HCT116 (cell line): Measurements from ENCODE around the gene TBXT. TPM values are rescaled to one million over a fixed set of nuclear protein-coding genes. Genes with fewer than 3 reads are reported as not detected.

Experiments used
- ATAC-seq: fragments of 200-7000 bp; cut with Tn5 transposase; 2 replicates; pipeline ENCODE4 v1.9.1; 2020; ENCODE audit warnings: mild to moderate bottlenecking, moderate library complexity
- BruUV-seq: library from RNA; stranded (reverse); fragments of 400-500 nt; replicated peaks from 2 replicates; lab custom pipeline; 2021; lab: Mats Ljungman, UMichigan
- CTCF ChIA-PET: fragments of 300-600 bp; sonication (Branson Sonifier 250); formaldehyde crosslinking; loops from one replicate; lab custom pipeline; 2021; ENCODE audit warnings: antibody characterized with exemption; lab: Charles Lee
- POLR2A ChIA-PET: fragments of 300-600, 350-600 bp; sonication (Branson Sonifier 250); formaldehyde crosslinking; loops from one replicate; lab custom pipeline; 2021; ENCODE audit warnings: antibody characterized with exemption; lab: Charles Lee
- RAD21 ChIA-PET, 2 experiments: fragments of 300-600 bp; sonication (Branson Sonifier 250); formaldehyde crosslinking; loops; one replicate each; lab custom pipeline; 2023; ENCODE audit warnings: low total read pairs in 2 of 2; ENCODE audit not compliant: uncharacterized antibody in 2 of 2, unreplicated experiment in 2 of 2, low non-redundant PET in 1 of 2; lab: Charles Lee
- DNase-seq: peaks from one replicate; pipeline ENCODE4 v3.0.0-alpha.2; 2010; ENCODE audit warnings: low read depth, low spot score
- H2AFZ ChIP-seq: fragments of 200-600 bp; shearing (Covaris generic), sonication (generic); 2 replicates; pipeline ENCODE4 v1.6.1; 2017; ENCODE audit warnings: low read depth, mixed run types, mixed read lengths, antibody characterized with exemption, low read length; ENCODE audit not compliant: poor library complexity, severe bottlenecking
- H3K27ac ChIP-seq: 2 replicates; pipeline ENCODE4 v1.5.1; 2012; ENCODE audit warnings: low read depth, low read length
- H3K27me3 ChIP-seq: fragments of 200-600 bp; sonication (generic); 2 replicates; pipeline ENCODE4 v1.6.1; 2016; ENCODE audit warnings: mixed run types, low read length, mixed read lengths; ENCODE audit not compliant: insufficient read depth
- H3K36me3 ChIP-seq, 2 experiments: fragments of 200-500 bp in 1 of 2; fragments of 200-600 bp in 1 of 2; sonication (Bioruptor generic) in 1 of 2; sonication (generic) in 1 of 2; 2 replicates each; pipeline versions ENCODE4 v1.5.1 to v1.6.1; 2014 to 2016; ENCODE audit warnings: low read length in 2 of 2, inconsistent platforms in 1 of 2, mixed read lengths in 1 of 2, mixed run types in 1 of 2; ENCODE audit not compliant: insufficient read depth in 2 of 2, control insufficient read depth in 1 of 2
- H3K4me1 ChIP-seq, 2 experiments: fragments of 200-600 bp in 1 of 2; sonication (generic) in 1 of 2; 2 replicates each; pipeline versions ENCODE4 v1.5.1 to v1.6.1; 2012 to 2017; ENCODE audit warnings: low read length in 2 of 2, inconsistent platforms in 1 of 2, mild to moderate bottlenecking in 1 of 2, mixed read lengths in 1 of 2, mixed run types in 1 of 2, moderate library complexity in 1 of 2; ENCODE audit not compliant: insufficient read depth in 2 of 2, control insufficient read depth in 1 of 2
- H3K4me2 ChIP-seq: fragments of 200-600 bp; sonication (generic); 2 replicates; pipeline ENCODE4 v1.6.1; 2017; ENCODE audit warnings: mixed run types, low read length, mixed read lengths
- H3K4me3 ChIP-seq, 2 experiments: fragments of 200-600 bp in 1 of 2; sonication (generic) in 1 of 2; replicated peaks in 1 of 2; 2 replicates each; pipeline ENCODE4 v1.5.1; 2011 to 2016; ENCODE audit warnings: low read length in 2 of 2, control low read depth in 1 of 2, low read depth in 1 of 2, mild to moderate bottlenecking in 1 of 2, mixed read lengths in 1 of 2, mixed run types in 1 of 2
- H3K79me2 ChIP-seq: fragments of 200-600 bp; sonication (generic); 2 replicates; pipeline ENCODE4 v1.6.1; 2017; ENCODE audit warnings: mild to moderate bottlenecking, mixed run types, low read length, moderate library complexity, mixed read lengths; ENCODE audit not compliant: insufficient read depth
- H3K9ac ChIP-seq: fragments of 200-600 bp; sonication (generic); 2 replicates; pipeline ENCODE4 v1.6.1; 2016; ENCODE audit warnings: low read length, mixed read lengths
- H3K9me2 ChIP-seq: fragments of 200-600 bp; sonication (generic), shearing (Covaris generic); 2 replicates; pipeline ENCODE4 v1.6.1; 2017; ENCODE audit warnings: mixed run types, mild to moderate bottlenecking, moderate library complexity; ENCODE audit not compliant: insufficient read depth
- H3K9me3 ChIP-seq, 2 experiments: fragments of 200-500 bp in 1 of 2; fragments of 200-600 bp in 1 of 2; sonication (Bioruptor generic) in 1 of 2; sonication (generic) in 1 of 2; 2 replicates each; pipeline ENCODE4 v1.6.1; 2014 to 2017; ENCODE audit warnings: low read length in 2 of 2, mixed read lengths in 2 of 2, inconsistent platforms in 1 of 2, low read depth in 1 of 2, mild to moderate bottlenecking in 1 of 2, mixed run types in 1 of 2, moderate library complexity in 1 of 2; ENCODE audit not compliant: control insufficient read depth in 1 of 2, insufficient read depth in 1 of 2
- H4K20me1 ChIP-seq: fragments of 200-600 bp; sonication (generic), shearing (Covaris generic); 2 replicates; pipeline ENCODE4 v1.6.1; 2017; ENCODE audit warnings: mixed run types, mild to moderate bottlenecking, moderate library complexity; ENCODE audit not compliant: insufficient read depth
- CBX3 ChIP-seq: IDR thresholded peaks from 2 replicates; pipeline ENCODE4 v1.6.1; 2012; ENCODE audit warnings: low read depth
- CEBPB ChIP-seq: IDR thresholded peaks from 2 replicates; pipeline ENCODE4 v1.6.1; 2012; ENCODE audit warnings: low read depth
- EGR1 ChIP-seq: IDR thresholded peaks from 2 replicates; pipeline ENCODE4 v1.6.1; 2012; ENCODE audit warnings: low read depth
- ELF1 ChIP-seq: IDR thresholded peaks from 2 replicates; pipeline ENCODE4 v1.6.1; 2012; ENCODE audit warnings: low read depth, borderline replicate concordance
- EZH2phosphoT487 ChIP-seq: fragments of 200-600 bp; IDR thresholded peaks from 2 replicates; pipeline ENCODE4 v1.6.1; 2018; ENCODE audit warnings: antibody characterized with exemption, borderline replicate concordance
- FOSL1 ChIP-seq: IDR thresholded peaks from 2 replicates; pipeline ENCODE4 v1.6.1; 2012; ENCODE audit warnings: low read depth
- SIN3A ChIP-seq: IDR thresholded peaks from 2 replicates; pipeline ENCODE4 v1.6.1; 2012; ENCODE audit warnings: low read depth
- SP1 ChIP-seq: IDR thresholded peaks from 2 replicates; pipeline ENCODE4 v1.6.1; 2012; ENCODE audit warnings: low read depth
- SRF ChIP-seq: IDR thresholded peaks from 2 replicates; pipeline ENCODE4 v1.6.1; 2012; ENCODE audit warnings: low read depth
- TCF7L2 ChIP-seq: IDR thresholded peaks from 2 replicates; pipeline ENCODE4 v1.7.0; 2011; ENCODE audit warnings: borderline replicate concordance, inconsistent platforms; ENCODE audit not compliant: insufficient read depth, insufficient read length; ENCODE audit errors: extremely low read depth
- ZNF274 ChIP-seq: fragments of 200-500 bp; sonication (Bioruptor generic); IDR thresholded peaks from 2 replicates; pipeline ENCODE4 v1.6.1; 2014; ENCODE audit warnings: mild to moderate bottlenecking, low read depth, low read length, inconsistent platforms
- intact Hi-C: fragments of 100-400 bp; cut with micrococcal nuclease; formaldehyde crosslinking; loops from 2 replicates; pipeline ENCODE4 v1.10.0; 2022
- total RNA-seq: library from RNA; stranded (reverse); gene quantifications from one replicate; pipeline ENCODE4 v1.2.1, GENCODE V29; 2021; ENCODE audit not compliant: unreplicated experiment
- TF ChIP-seq, protein P1 (sequence below): IDR thresholded peaks from 2 replicates; pipeline ENCODE4 v1.6.1; 2012
- TF ChIP-seq, protein P2 (sequence below): IDR thresholded peaks from 2 replicates; pipeline ENCODE4 v1.6.1; 2012; ENCODE audit warnings: low read depth
- TF ChIP-seq, protein P3 (sequence below), 3 experiments: fragments of 200-600 bp in 1 of 3; sonication (generic) in 1 of 3; IDR thresholded peaks in 2 of 3; conservative IDR thresholded peaks in 1 of 3; 2 replicates each; pipeline ENCODE4 v1.5.1; 2012 to 2017; ENCODE audit warnings: low read depth in 2 of 3, low read length in 2 of 3, antibody characterized with exemption in 1 of 3, borderline replicate concordance in 1 of 3, control low read depth in 1 of 3, mild to moderate bottlenecking in 1 of 3, mixed read lengths in 1 of 3, mixed run types in 1 of 3, moderate library complexity in 1 of 3; ENCODE audit not compliant: insufficient read depth in 1 of 3

Gene TBXT
- total RNA-seq, 1 experiment from 2014 or later, result not detected

DNA sequence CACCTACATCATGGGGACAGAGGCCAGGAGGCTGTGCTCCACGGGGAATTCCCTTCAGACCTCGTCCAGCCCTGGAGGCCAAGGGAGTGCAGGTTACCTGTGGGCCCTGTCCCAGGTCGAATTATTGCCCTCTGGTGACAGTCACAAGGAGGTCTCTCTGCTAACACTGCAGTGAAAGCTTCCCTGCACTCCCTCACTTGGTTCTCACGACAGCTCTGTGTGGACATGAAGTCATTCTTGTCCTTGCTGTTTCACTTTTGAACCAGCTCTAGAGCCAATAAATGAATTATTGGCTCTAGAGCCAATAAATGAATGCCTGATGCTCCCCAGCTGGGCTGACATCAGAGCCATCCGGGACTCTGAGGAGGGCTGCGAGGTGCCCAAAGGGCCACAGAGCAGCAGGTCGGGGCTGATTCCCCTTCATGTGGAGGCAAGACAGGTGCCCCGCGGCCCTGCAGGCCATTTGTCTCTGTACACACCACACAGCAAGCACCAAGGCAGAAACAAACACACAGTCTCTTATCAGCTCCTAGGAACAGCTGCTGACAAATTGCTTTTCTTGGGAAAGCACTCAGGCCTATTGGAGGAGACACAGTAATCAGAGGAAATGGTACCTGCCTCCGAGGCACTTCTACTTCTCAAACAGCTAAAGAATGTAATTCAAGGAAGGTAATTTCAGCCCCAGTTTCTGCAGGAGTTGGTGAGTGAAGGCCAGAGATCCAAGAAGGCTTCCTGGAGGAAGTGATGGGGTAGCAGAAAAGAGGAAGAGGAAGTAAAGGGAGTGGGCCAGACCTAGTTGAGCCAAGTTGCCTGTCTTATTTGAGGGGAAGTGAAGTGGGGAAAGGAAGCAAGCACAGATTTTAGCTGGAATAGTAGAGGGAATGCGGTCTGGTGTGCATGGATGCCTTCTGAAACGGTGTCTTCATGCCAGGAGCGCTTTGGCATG is 27.5 kb upstream of the TBXT start:
- no peaks in the 10 kb centered on the region for H3K79me2 ChIP-seq
- ATAC-seq, result no peak
- POLR2A ChIA-PET, result no interaction called here
- peaks cover 3% of the 10 kb centered on the region; the same call in 1 of the 2 replicates for H3K27me3 ChIP-seq
- no peak overlapping the region for H3K4me3 ChIP-seq
- DNase-seq, result no peak
- no peaks in the 10 kb centered on the region for H4K20me1 ChIP-seq
- H3K9ac ChIP-seq, result no peak overlapping the region
- TF ChIP-seq EGR1 (no peak), CBX3 (no peak), SP1 (no peak), FOSL1 (no peak), SIN3A (no peak), ELF1 (no peak), SRF (no peak), EZH2phosphoT487 (no peak), TCF7L2 (no peak)
- TF ChIP-seq, protein P1, sequence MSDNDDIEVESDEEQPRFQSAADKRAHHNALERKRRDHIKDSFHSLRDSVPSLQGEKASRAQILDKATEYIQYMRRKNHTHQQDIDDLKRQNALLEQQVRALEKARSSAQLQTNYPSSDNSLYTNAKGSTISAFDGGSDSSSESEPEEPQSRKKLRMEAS, result no peak
- no peak overlapping the region for H3K27ac ChIP-seq
- H2AFZ ChIP-seq, result no peak overlapping the region
- RAD21 ChIA-PET, result no interaction called here
- intact Hi-C loops, result no loop called here
- no peaks in the 10 kb centered on the region for H3K9me2 ChIP-seq
- CTCF ChIA-PET, result no interaction called here
- BruUV-seq, result no TSS peak
- H3K4me1 ChIP-seq, result no peaks in the 10 kb centered on the region
- no peaks in the 10 kb centered on the region for H3K9me3 ChIP-seq
- no peak overlapping the region for H3K4me2 ChIP-seq
- no peaks in the 10 kb centered on the region for H3K36me3 ChIP-seq

DNA sequence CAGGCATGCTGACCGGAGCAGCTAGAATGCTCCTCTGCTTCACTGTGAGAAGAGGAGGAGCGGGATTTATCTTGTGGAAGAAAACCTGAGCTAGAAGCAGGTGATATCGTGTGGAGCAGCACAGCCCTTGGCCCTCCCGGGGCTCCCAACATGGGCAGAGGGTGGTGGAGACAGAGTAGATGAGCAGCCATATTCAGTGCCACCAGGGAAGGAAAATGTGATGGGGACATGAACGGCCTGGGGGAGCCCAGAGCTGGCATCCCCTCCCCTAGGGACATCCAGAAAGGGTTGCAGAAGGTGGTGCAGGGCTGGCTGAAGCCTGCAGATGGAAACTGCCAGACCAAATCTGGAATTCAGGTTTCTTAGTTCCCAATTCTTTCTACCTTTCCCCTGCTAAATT is 24.9 kb upstream of the TBXT start:
- H3K4me3 ChIP-seq, result no peak overlapping the region
- no peak overlapping the region for H2AFZ ChIP-seq
- H4K20me1 ChIP-seq, result no peaks in the 10 kb centered on the region
- POLR2A ChIA-PET, result no interaction called here
- ATAC-seq (no peak), DNase-seq (no peak)
- no peaks in the 10 kb centered on the region for H3K36me3 ChIP-seq
- no peak overlapping the region for H3K4me2 ChIP-seq
- H3K9me2 ChIP-seq, result no peaks in the 10 kb centered on the region
- RAD21 ChIA-PET, result no interaction called here
- intact Hi-C loops, result no loop called here
- H3K27me3 ChIP-seq, result no peaks in the 10 kb centered on the region
- CTCF ChIA-PET, result no interaction called here
- no peaks in the 10 kb centered on the region for H3K9me3 ChIP-seq
- no peaks in the 10 kb centered on the region for H3K4me1 ChIP-seq
- BruUV-seq, result no TSS peak
- H3K9ac ChIP-seq, result no peak overlapping the region
- TF ChIP-seq, protein P1, result no peak
- TF ChIP-seq, protein P2, sequence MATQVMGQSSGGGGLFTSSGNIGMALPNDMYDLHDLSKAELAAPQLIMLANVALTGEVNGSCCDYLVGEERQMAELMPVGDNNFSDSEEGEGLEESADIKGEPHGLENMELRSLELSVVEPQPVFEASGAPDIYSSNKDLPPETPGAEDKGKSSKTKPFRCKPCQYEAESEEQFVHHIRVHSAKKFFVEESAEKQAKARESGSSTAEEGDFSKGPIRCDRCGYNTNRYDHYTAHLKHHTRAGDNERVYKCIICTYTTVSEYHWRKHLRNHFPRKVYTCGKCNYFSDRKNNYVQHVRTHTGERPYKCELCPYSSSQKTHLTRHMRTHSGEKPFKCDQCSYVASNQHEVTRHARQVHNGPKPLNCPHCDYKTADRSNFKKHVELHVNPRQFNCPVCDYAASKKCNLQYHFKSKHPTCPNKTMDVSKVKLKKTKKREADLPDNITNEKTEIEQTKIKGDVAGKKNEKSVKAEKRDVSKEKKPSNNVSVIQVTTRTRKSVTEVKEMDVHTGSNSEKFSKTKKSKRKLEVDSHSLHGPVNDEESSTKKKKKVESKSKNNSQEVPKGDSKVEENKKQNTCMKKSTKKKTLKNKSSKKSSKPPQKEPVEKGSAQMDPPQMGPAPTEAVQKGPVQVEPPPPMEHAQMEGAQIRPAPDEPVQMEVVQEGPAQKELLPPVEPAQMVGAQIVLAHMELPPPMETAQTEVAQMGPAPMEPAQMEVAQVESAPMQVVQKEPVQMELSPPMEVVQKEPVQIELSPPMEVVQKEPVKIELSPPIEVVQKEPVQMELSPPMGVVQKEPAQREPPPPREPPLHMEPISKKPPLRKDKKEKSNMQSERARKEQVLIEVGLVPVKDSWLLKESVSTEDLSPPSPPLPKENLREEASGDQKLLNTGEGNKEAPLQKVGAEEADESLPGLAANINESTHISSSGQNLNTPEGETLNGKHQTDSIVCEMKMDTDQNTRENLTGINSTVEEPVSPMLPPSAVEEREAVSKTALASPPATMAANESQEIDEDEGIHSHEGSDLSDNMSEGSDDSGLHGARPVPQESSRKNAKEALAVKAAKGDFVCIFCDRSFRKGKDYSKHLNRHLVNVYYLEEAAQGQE, result no peak
- TF ChIP-seq CEBPB (no peak), SRF (no peak), ZNF274 (no peak), TCF7L2 (no peak)
- TF ChIP-seq, protein P3, sequence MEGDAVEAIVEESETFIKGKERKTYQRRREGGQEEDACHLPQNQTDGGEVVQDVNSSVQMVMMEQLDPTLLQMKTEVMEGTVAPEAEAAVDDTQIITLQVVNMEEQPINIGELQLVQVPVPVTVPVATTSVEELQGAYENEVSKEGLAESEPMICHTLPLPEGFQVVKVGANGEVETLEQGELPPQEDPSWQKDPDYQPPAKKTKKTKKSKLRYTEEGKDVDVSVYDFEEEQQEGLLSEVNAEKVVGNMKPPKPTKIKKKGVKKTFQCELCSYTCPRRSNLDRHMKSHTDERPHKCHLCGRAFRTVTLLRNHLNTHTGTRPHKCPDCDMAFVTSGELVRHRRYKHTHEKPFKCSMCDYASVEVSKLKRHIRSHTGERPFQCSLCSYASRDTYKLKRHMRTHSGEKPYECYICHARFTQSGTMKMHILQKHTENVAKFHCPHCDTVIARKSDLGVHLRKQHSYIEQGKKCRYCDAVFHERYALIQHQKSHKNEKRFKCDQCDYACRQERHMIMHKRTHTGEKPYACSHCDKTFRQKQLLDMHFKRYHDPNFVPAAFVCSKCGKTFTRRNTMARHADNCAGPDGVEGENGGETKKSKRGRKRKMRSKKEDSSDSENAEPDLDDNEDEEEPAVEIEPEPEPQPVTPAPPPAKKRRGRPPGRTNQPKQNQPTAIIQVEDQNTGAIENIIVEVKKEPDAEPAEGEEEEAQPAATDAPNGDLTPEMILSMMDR (IDR thresholded peaks at IDR 0.05 in 2 of 3, conservative IDR thresholded peaks at IDR 0.05 in 1 of 3; ENCODE audit: borderline replicate concordance in 1 of 3, insufficient read depth in 1 of 3, low read depth in 2 of 3, low read length in 2 of 3), result no peak
- H3K27ac ChIP-seq, result no peak overlapping the region
- no peaks in the 10 kb centered on the region for H3K79me2 ChIP-seq
